NCI-H69 (cell line): ENCODE results near the gene RND1.

Source experiments
- DNase-seq: peaks from one replicate; lab custom pipeline; 2025; lab: John Stamatoyannopoulos, UW

Gene RND1

DNA sequence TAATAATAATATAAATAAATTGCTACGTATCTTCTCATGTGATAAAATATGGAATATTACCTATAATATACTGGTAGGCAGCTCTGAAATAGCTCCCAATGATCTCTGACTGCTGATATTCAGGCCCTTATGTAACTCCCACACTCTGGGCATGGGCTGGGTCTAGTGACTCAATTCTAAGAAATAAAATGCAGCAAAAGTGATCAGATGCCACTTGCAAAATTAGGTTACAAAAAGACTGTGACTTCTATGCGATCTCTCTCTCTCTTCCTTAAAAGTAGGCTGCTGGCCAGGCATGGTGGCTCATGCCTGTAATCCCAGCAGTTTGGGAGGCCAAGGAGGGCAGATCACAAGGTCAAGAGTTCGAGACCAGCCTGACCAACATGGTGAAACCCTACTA, 57.7 kb downstream of the RND1 start:
- DNase-seq = no peak
